SK-N-SH treated with all-trans-retinoic acid at 6 μM for 48 hours (cell line): Measurements from ENCODE around the gene PSMA5.

ENCODE experiments used
- ATAC-seq: fragments of 200-7000 bp; cut with Tn5 transposase; 3 replicates; pipeline ENCODE4 v1.9.1; 2020; ENCODE audit warnings: mild to moderate bottlenecking, moderate library complexity
- ARNTL ChIP-seq: fragments of 450-650 bp; formaldehyde crosslinking; IDR thresholded peaks from 2 replicates; pipeline ENCODE4 v1.5.0; 2020; ENCODE audit warnings: low read depth, mild to moderate bottlenecking, moderate library complexity, borderline replicate concordance
- BACH2 ChIP-seq: fragments of 250-450 bp; sonication (Bioruptor Pico); IDR thresholded peaks from 2 replicates; pipeline ENCODE4 v1.9.0; 2021; ENCODE audit warnings: mild to moderate bottlenecking, borderline replicate concordance
- CSDC2 ChIP-seq: fragments of 250-450 bp; sonication (Bioruptor Pico); IDR thresholded peaks from 2 replicates; pipeline ENCODE4 v1.5.0; 2020; ENCODE audit warnings: mild to moderate bottlenecking, moderate library complexity
- ESRRG ChIP-seq: fragments of 250-450 bp; sonication (Bioruptor Pico); IDR thresholded peaks from 2 replicates; pipeline ENCODE4 v1.6.1; 2021; ENCODE audit warnings: mild to moderate bottlenecking
- GLIS3 ChIP-seq: fragments of 250-450 bp; sonication (Bioruptor Pico); IDR thresholded peaks from 2 replicates; pipeline ENCODE4 v1.5.0; 2020; ENCODE audit warnings: mild to moderate bottlenecking, moderate library complexity
- ISL1 ChIP-seq: fragments of 250-450 bp; sonication (Bioruptor Pico); IDR thresholded peaks from 2 replicates; pipeline ENCODE4 v2.1.2; 2022; ENCODE audit warnings: mild to moderate bottlenecking, moderate library complexity
- OSR1 ChIP-seq: fragments of 250-450 bp; sonication (Bioruptor Pico); IDR thresholded peaks from 2 replicates; pipeline ENCODE4 v1.8.0; 2022; ENCODE audit warnings: moderate library complexity, mild to moderate bottlenecking, inconsistent platforms
- PPARA ChIP-seq: fragments of 250-450 bp; sonication (Bioruptor Pico); IDR thresholded peaks from 2 replicates; pipeline ENCODE4 v1.5.0; 2020; ENCODE audit warnings: mild to moderate bottlenecking, borderline replicate concordance
- RARB ChIP-seq: fragments of 250-450 bp; sonication (Bioruptor Pico); IDR thresholded peaks from 2 replicates; pipeline ENCODE4 v1.8.0; 2021; ENCODE audit warnings: mild to moderate bottlenecking, moderate library complexity
- SNAI2 ChIP-seq: fragments of 250-450 bp; sonication (Bioruptor Pico); IDR thresholded peaks from 2 replicates; pipeline ENCODE4 v1.5.0; 2020; ENCODE audit warnings: mild to moderate bottlenecking, moderate library complexity
- TCF4 ChIP-seq: fragments of 250-450 bp; sonication (Bioruptor Pico); IDR thresholded peaks from 2 replicates; pipeline ENCODE4 v1.8.0; 2021; ENCODE audit warnings: mild to moderate bottlenecking, moderate library complexity, borderline replicate concordance
- TOX ChIP-seq: fragments of 250-450 bp; sonication (Bioruptor Pico); IDR thresholded peaks from 2 replicates; pipeline ENCODE4 v1.8.0; 2021; ENCODE audit warnings: mild to moderate bottlenecking, moderate library complexity, borderline replicate concordance
- ZFP3 ChIP-seq: fragments of 250-450 bp; sonication (Bioruptor Pico); IDR thresholded peaks from 2 replicates; pipeline ENCODE4 v1.5.0; 2020; ENCODE audit warnings: mild to moderate bottlenecking, moderate library complexity
- ZFP30 ChIP-seq: fragments of 450-650 bp; formaldehyde crosslinking; IDR thresholded peaks from 2 replicates; pipeline ENCODE4 v1.5.0; 2022; ENCODE audit warnings: mild to moderate bottlenecking, moderate library complexity
- ZNF70 ChIP-seq: fragments of 450-650 bp; formaldehyde crosslinking; IDR thresholded peaks from 2 replicates; pipeline ENCODE4 v1.5.0; 2020; ENCODE audit warnings: mild to moderate bottlenecking, moderate library complexity
- ZNF8 ChIP-seq: fragments of 450-650 bp; formaldehyde crosslinking; IDR thresholded peaks from 2 replicates; pipeline ENCODE4 v1.5.0; 2020; ENCODE audit warnings: mild to moderate bottlenecking, moderate library complexity
- TF ChIP-seq, protein P1 (sequence below): fragments of 250-450 bp; sonication (Bioruptor Pico); IDR thresholded peaks from 2 replicates; pipeline ENCODE4 v1.5.0; 2020; ENCODE audit warnings: mild to moderate bottlenecking, moderate library complexity
- TF ChIP-seq, protein P2 (sequence below): fragments of 250-450 bp; sonication (Bioruptor Pico); IDR thresholded peaks from 2 replicates; pipeline ENCODE4 v1.8.0; 2020; ENCODE audit warnings: mild to moderate bottlenecking, moderate library complexity, borderline replicate concordance
- TF ChIP-seq, protein P3 (sequence below): fragments of 250-450 bp; sonication (Bioruptor Pico); IDR thresholded peaks from 2 replicates; pipeline ENCODE4 v1.8.0; 2021; ENCODE audit warnings: low read depth, mild to moderate bottlenecking, moderate library complexity, borderline replicate concordance
- TF ChIP-seq, protein P4 (sequence below): fragments of 250-450 bp; sonication (Bioruptor Pico); IDR thresholded peaks from 2 replicates; pipeline ENCODE4 v1.5.1; 2020; ENCODE audit warnings: low read depth, mild to moderate bottlenecking, moderate library complexity
- TF ChIP-seq, protein P5 (sequence below): fragments of 250-450 bp; sonication (Bioruptor Pico); IDR thresholded peaks from 2 replicates; pipeline ENCODE4 v1.5.1; 2021; ENCODE audit warnings: mild to moderate bottlenecking, moderate library complexity

Gene PSMA5

DNA sequence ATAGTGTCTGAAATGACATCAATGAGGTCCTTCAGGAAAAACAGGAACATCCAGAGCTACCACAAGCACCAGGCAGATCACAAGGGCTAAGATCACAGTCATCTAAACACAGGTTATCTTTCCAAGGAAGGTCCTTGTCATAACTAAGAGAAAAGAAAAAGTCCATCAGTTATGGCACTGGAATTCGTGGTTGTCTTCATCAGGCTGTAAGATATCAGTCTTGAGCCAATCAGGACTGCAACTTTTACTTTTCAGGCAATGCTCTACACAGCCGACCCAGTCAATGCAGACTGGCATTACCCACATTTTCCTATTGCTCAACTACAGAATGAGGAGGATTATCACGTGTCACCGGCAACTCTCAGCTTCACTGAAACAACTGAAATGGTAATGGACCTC is 54.9 kb downstream of the PSMA5 start:
- peak; percentile 45 for ATAC-seq
- no peak for TF ChIP-seq BACH2 (CRISPR knock-in tag)

DNA sequence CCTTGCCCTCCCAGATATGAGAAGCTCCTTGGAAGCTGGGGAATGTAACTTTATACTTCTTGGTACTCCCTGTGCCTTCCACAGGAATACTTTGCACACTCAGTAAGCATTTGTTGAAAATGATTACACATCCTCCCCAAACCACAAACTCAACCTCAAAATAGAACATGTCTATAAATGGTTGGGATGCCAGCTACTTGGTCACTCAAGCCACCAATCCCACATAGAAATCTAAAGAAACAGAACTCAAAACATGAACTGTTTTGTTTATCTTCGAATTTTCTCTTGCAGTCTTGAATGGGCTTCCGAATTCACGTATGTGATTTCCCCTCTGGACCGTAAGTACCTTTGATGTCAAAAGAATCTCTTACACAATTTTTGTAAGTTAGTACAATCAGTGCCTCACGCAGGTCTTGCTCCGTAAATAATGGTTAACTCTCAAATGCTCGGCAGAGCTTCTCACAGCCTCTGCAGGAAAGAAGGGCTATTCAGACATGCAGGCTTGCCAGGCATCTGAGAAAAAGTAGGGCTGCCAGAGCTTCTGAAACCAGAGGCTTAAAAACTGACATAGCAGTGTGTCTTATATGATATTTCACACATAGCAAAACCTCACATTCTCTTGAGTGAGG is 55.4 kb downstream of the PSMA5 start:
- peak; percentile 90 for ATAC-seq
- TF ChIP-seq, protein P1, sequence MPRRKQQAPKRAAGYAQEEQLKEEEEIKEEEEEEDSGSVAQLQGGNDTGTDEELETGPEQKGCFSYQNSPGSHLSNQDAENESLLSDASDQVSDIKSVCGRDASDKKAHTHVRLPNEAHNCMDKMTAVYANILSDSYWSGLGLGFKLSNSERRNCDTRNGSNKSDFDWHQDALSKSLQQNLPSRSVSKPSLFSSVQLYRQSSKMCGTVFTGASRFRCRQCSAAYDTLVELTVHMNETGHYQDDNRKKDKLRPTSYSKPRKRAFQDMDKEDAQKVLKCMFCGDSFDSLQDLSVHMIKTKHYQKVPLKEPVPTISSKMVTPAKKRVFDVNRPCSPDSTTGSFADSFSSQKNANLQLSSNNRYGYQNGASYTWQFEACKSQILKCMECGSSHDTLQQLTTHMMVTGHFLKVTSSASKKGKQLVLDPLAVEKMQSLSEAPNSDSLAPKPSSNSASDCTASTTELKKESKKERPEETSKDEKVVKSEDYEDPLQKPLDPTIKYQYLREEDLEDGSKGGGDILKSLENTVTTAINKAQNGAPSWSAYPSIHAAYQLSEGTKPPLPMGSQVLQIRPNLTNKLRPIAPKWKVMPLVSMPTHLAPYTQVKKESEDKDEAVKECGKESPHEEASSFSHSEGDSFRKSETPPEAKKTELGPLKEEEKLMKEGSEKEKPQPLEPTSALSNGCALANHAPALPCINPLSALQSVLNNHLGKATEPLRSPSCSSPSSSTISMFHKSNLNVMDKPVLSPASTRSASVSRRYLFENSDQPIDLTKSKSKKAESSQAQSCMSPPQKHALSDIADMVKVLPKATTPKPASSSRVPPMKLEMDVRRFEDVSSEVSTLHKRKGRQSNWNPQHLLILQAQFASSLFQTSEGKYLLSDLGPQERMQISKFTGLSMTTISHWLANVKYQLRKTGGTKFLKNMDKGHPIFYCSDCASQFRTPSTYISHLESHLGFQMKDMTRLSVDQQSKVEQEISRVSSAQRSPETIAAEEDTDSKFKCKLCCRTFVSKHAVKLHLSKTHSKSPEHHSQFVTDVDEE (CRISPR knock-in tag), result no peak
- TF ChIP-seq OSR1 (no peak), BACH2 (CRISPR knock-in tag) (no peak), ZNF70 (CRISPR knock-in tag) (no peak), ZFP30 (CRISPR knock-in tag) (no peak), ZNF8 (CRISPR knock-in tag) (no peak), PPARA (CRISPR knock-in tag) (no peak), TCF4 (no peak), TOX (CRISPR knock-in tag) (no peak), GLIS3 (no peak), ESRRG (no peak), SNAI2 (CRISPR knock-in tag) (no peak), CSDC2 (CRISPR knock-in tag) (no peak), ZFP3 (no peak), ARNTL (CRISPR knock-in tag) (no peak), RARB (CRISPR knock-in tag) (no peak), ISL1 (CRISPR knock-in tag) (no peak)
- TF ChIP-seq, protein P2, sequence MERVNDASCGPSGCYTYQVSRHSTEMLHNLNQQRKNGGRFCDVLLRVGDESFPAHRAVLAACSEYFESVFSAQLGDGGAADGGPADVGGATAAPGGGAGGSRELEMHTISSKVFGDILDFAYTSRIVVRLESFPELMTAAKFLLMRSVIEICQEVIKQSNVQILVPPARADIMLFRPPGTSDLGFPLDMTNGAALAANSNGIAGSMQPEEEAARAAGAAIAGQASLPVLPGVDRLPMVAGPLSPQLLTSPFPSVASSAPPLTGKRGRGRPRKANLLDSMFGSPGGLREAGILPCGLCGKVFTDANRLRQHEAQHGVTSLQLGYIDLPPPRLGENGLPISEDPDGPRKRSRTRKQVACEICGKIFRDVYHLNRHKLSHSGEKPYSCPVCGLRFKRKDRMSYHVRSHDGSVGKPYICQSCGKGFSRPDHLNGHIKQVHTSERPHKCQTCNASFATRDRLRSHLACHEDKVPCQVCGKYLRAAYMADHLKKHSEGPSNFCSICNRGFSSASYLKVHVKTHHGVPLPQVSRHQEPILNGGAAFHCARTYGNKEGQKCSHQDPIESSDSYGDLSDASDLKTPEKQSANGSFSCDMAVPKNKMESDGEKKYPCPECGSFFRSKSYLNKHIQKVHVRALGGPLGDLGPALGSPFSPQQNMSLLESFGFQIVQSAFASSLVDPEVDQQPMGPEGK, result no peak
- TF ChIP-seq, protein P3, sequence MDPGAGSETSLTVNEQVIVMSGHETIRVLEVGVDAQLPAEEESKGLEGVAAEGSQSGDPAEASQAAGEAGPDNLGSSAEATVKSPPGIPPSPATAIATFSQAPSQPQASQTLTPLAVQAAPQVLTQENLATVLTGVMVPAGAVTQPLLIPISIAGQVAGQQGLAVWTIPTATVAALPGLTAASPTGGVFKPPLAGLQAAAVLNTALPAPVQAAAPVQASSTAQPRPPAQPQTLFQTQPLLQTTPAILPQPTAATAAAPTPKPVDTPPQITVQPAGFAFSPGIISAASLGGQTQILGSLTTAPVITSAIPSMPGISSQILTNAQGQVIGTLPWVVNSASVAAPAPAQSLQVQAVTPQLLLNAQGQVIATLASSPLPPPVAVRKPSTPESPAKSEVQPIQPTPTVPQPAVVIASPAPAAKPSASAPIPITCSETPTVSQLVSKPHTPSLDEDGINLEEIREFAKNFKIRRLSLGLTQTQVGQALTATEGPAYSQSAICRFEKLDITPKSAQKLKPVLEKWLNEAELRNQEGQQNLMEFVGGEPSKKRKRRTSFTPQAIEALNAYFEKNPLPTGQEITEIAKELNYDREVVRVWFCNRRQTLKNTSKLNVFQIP, result no peak
- TF ChIP-seq, protein P4, sequence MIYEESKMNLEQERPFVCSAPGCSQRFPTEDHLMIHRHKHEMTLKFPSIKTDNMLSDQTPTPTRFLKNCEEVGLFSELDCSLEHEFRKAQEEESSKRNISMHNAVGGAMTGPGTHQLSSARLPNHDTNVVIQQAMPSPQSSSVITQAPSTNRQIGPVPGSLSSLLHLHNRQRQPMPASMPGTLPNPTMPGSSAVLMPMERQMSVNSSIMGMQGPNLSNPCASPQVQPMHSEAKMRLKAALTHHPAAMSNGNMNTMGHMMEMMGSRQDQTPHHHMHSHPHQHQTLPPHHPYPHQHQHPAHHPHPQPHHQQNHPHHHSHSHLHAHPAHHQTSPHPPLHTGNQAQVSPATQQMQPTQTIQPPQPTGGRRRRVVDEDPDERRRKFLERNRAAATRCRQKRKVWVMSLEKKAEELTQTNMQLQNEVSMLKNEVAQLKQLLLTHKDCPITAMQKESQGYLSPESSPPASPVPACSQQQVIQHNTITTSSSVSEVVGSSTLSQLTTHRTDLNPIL (CRISPR knock-in tag), result no peak
- TF ChIP-seq, all 23 proteins: peak for 0

DNA sequence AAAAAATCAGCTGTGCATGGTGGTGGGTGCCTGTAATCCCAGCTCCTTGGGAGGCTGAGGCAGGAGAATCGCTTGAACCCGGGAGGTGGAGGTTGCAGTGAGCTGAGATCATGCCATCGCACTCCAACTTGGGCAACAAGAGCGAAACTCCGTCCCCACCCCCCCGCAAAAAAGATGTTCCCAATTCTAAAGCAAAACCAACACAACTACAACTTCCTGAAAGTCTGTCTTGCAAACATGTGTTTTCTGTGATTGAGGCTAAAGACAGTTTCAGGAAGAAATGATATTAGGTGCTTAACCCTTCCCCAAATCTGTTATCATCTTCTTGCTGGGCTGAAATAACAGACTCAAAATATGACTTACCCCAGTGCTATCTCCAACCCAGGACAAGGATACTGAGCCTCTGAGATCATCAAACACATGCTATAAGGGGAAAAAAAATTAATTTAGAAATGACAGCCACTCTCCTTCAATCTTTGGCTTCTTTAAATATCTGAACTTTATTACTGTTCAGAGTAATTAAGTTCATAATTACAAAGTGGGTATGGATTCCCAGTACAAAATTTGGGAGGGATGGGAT is 57.0 kb downstream of the PSMA5 start:
- peak; percentile 29; the same call in 1 of the 3 replicates for ATAC-seq

More for the DNA sequence above, 57.0 kb downstream of the PSMA5 start:
- TF ChIP-seq TOX (CRISPR knock-in tag), result no peak
- TF ChIP-seq, protein P5, sequence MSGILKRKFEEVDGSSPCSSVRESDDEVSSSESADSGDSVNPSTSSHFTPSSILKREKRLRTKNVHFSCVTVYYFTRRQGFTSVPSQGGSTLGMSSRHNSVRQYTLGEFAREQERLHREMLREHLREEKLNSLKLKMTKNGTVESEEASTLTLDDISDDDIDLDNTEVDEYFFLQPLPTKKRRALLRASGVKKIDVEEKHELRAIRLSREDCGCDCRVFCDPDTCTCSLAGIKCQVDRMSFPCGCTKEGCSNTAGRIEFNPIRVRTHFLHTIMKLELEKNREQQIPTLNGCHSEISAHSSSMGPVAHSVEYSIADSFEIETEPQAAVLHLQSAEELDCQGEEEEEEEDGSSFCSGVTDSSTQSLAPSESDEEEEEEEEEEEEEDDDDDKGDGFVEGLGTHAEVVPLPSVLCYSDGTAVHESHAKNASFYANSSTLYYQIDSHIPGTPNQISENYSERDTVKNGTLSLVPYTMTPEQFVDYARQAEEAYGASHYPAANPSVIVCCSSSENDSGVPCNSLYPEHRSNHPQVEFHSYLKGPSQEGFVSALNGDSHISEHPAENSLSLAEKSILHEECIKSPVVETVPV (CRISPR knock-in tag), result no peak
- no peak for TF ChIP-seq ZNF8 (CRISPR knock-in tag)
- TF ChIP-seq SNAI2 (CRISPR knock-in tag), result no peak
- TF ChIP-seq OSR1, result no peak
- TF ChIP-seq, protein P3, result no peak
